Central memory CD8-positive, alpha-beta T cell (primary cell): ENCODE measurements around the gene WHRN.

Experiments
- ATAC-seq: fragments of 150-1000 bp; cut with Tn5 transposase; replicated peaks from 2 replicates; pipeline ENCODE4 v1.10.0; 2022; ENCODE audit warnings: mild to moderate bottlenecking, moderate FRiP score, moderate number of reproducible peaks; ENCODE audit not compliant: poor library complexity, severe bottlenecking; ENCODE audit errors: extremely low read depth
- DNase-seq, 2 donors: peaks; one replicate each; pipeline ENCODE4 v3.0.0; 2021; ENCODE audit warnings: low spot score in 2 of 2
- H3K27ac Mint-ChIP-seq: one replicate; pipeline ENCODE4 v1.8.0; 2022; ENCODE audit warnings: low read depth, mild to moderate bottlenecking, moderate library complexity, mixed read lengths
- H3K27me3 Mint-ChIP-seq: one replicate; pipeline ENCODE4 v1.8.0; 2022; ENCODE audit warnings: mixed read lengths
- H3K36me3 Mint-ChIP-seq: one replicate; pipeline ENCODE4 v1.8.0; 2022; ENCODE audit warnings: mild to moderate bottlenecking, moderate library complexity, mixed read lengths; ENCODE audit not compliant: insufficient read depth
- H3K4me1 Mint-ChIP-seq: one replicate; pipeline ENCODE4 v1.8.0; 2022; ENCODE audit warnings: mixed read lengths
- H3K4me3 Mint-ChIP-seq: one replicate; pipeline ENCODE4 v1.8.0; 2022; ENCODE audit warnings: mild to moderate bottlenecking, moderate library complexity, mixed read lengths
- H3K9me3 Mint-ChIP-seq: one replicate; pipeline ENCODE4 v1.8.0; 2022; ENCODE audit warnings: mixed read lengths

Gene WHRN

DNA sequence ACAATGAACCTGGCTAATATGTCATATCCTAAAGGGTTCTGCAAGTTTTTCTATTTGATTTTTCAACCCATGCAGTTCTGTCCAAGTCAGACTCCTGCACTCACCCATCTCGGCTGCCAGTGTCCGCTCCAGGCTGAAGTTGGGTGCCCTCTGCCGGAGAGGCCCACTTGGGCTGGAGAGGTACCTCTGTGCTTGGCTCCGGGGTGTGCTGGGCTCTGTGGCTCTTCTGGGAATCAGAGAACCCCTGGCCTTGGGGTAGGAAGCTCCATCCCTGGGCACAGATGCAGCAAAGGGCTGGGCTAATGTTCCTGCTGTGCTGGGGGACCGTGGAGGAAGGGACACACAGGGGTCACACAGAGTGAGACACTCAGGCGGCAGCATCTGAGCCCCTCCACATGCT lies 149.5 kb downstream of the WHRN start:
- DNase-seq = no peak
- Mint-ChIP-seq H3K4me1 (peaks cover 39% of the 10 kb centered on the region), H3K4me3 (no peak overlapping the region), H3K27ac (peak overlapping the region; percentile 70), H3K27me3 (no peaks in the 10 kb centered on the region), H3K36me3 (peaks cover 87% of the 10 kb centered on the region), H3K9me3 (no peaks in the 10 kb centered on the region)
- ATAC-seq = no peak
